T-helper 1 cell treated with Interleukin-12 subunit alpha and Interleukin-12 subunit beta and Interleukin-4 antibody, amounts not matched to agents 30 ng/mL and 1 ng/mL, for 36 hours (primary cell): ENCODE results near the gene RTP4. TPM values are rescaled to one million over a fixed set of nuclear protein-coding genes. Genes with fewer than 3 reads are reported as not detected.
"Not testable (repeated sequence)": the region's sequence is repeated elsewhere in the genome, so short reads cannot be mapped to it uniquely, and the experiment has no call there.

ENCODE experiments used
- intact Hi-C: fragments of 100-400 bp; cut with micrococcal nuclease; formaldehyde crosslinking; loops from one replicate; pipeline ENCODE4 v1.15.1; 2024
- total RNA-seq: library from RNA; stranded (reverse); gene quantifications from 2 replicates; pipeline ENCODE4 v1.2.3, GENCODE V29; 2022

Gene RTP4
- total RNA-seq, 1 donor from 2014 or later, result 21.3 TPM

- intact Hi-C loops, result loop anchor here (1.0 to 10.0 kb wide), 15 partner anchors 48 to 1957 kb away; partner anchors contain the start of genes DNAJB11, EIF4A2, ETV5 and LPP
Observed at GRCh38 chr3:187367561-187368103, 553 bp upstream of the RTP4 start.

- intact Hi-C loops, result loop anchor here (2.0 to 10.0 kb wide), 6 partner anchors 344 to 1956 kb away; partner anchors contain the start of genes LPP, TMEM41A and TRA2B
Observed at GRCh38 chr3:187369089-187369447, 883 bp downstream of the RTP4 start.

GRCh38 chr3:187370051-187370450 lies 1.9 kb downstream of the RTP4 start:
- intact Hi-C loops, result no loop called here

- intact Hi-C loops, result no loop called here
Observed at GRCh38 chr3:187375581-187375980, 7.4 kb downstream of the RTP4 start.

GRCh38 chr3:187377842-187378241 lies 9.7 kb downstream of the RTP4 start:
- intact Hi-C loops, result no loop called here

GRCh38 chr3:187382609-187383151 lies 14.5 kb downstream of the RTP4 start:
- intact Hi-C loops, result no loop called here

GRCh38 chr3:187383246-187383645 lies 15.1 kb downstream of the RTP4 start:
- intact Hi-C loops, result no loop called here

- intact Hi-C loops, result no loop called here
Observed at GRCh38 chr3:187385296-187385695, 17.1 kb downstream of the RTP4 start.

- intact Hi-C loops, result no loop called here
Observed at GRCh38 chr3:187396661-187397060, 28.5 kb downstream of the RTP4 start.

- intact Hi-C loops, result no loop called here
Observed at GRCh38 chr3:187398955-187399354, 30.8 kb downstream of the RTP4 start.

- intact Hi-C loops, result no loop called here
Observed at GRCh38 chr3:187400756-187401155, 32.6 kb downstream of the RTP4 start.

GRCh38 chr3:187401856-187402255 lies 33.7 kb downstream of the RTP4 start:
- intact Hi-C loops, result no loop called here

GRCh38 chr3:187403768-187404288 lies 35.6 kb downstream of the RTP4 start:
- intact Hi-C loops, result no loop called here

- intact Hi-C loops, result no loop called here
Observed at GRCh38 chr3:187406927-187407326, 38.7 kb downstream of the RTP4 start.

- intact Hi-C loops, result not testable (repeated sequence)
Observed at GRCh38 chr3:187411991-187412781, 44.0 kb downstream of the RTP4 start.

Other genes starting within 250 kb of the RTP4 start
- gene RPL39L, start 228.9 kb upstream of the RTP4 start, total RNA-seq, result 12.6 and 14.0 TPM in 2 replicates
- not detected in 2 replicates for gene RTP1, start 170.9 kb upstream of the RTP4 start, total RNA-seq
- gene MASP1, start 76.6 kb upstream of the RTP4 start, total RNA-seq, result not detected in 2 replicates